Osteoblast (primary cell): ENCODE results near the gene DTL. TPM values are rescaled to one million over a fixed set of nuclear protein-coding genes. Genes with fewer than 3 reads are reported as not detected.
"Not testable (repeated sequence)": the region's sequence is repeated elsewhere in the genome, so short reads cannot be mapped to it uniquely, and the experiment has no call there.

ENCODE experiments used
- DNase-seq: peaks from one replicate; pipeline ENCODE4 v3.0.0; 2011; ENCODE audit warnings: low spot score, mixed read lengths; ENCODE audit not compliant: insufficient read length; ENCODE audit errors: missing footprints
- H2AFZ ChIP-seq: 2 replicates; pipeline ENCODE4 v1.6.0; 2011; ENCODE audit warnings: mild to moderate bottlenecking, low read length
- H3K27ac ChIP-seq: 2 replicates; pipeline ENCODE4 v1.5.1; 2011; ENCODE audit warnings: mild to moderate bottlenecking, low read depth, low read length, moderate library complexity
- H3K27me3 ChIP-seq: 2 replicates; pipeline ENCODE4 v1.6.0; 2012; ENCODE audit warnings: mild to moderate bottlenecking, control low read depth, inconsistent platforms, low read length, moderate library complexity; ENCODE audit not compliant: insufficient read depth
- H3K36me3 ChIP-seq: 2 replicates; pipeline ENCODE4 v1.5.1; 2011; ENCODE audit warnings: mild to moderate bottlenecking, low read length, control low read depth, moderate library complexity; ENCODE audit not compliant: insufficient read depth
- H3K4me1 ChIP-seq: 2 replicates; pipeline ENCODE4 v1.5.1; 2011; ENCODE audit warnings: mild to moderate bottlenecking, low read length, control low read depth, moderate library complexity; ENCODE audit not compliant: insufficient read depth
- H3K4me2 ChIP-seq: 2 replicates; pipeline ENCODE4 v1.6.0; 2011; ENCODE audit warnings: mild to moderate bottlenecking, low read length; ENCODE audit not compliant: insufficient read depth
- H3K4me3 ChIP-seq: fragments of 200-600 bp; sonication (generic); 3 replicates; pipeline ENCODE4 v1.5.1; 2012; ENCODE audit warnings: mild to moderate bottlenecking, low read length, inconsistent platforms; ENCODE audit not compliant: insufficient read depth
- H3K79me2 ChIP-seq: 2 replicates; pipeline ENCODE4 v1.6.0; 2012; ENCODE audit warnings: mild to moderate bottlenecking, low read length, control low read depth, inconsistent platforms; ENCODE audit not compliant: insufficient read depth
- H3K9me3 ChIP-seq: 2 replicates; pipeline ENCODE4 v1.5.1; 2011; ENCODE audit warnings: low read depth, low read length, control low read depth
- H4K20me1 ChIP-seq: 2 replicates; pipeline ENCODE4 v1.6.0; 2012; ENCODE audit warnings: mild to moderate bottlenecking, low read length, control low read depth; ENCODE audit not compliant: insufficient read depth
- CTCF ChIP-seq: IDR thresholded peaks from 2 replicates; pipeline ENCODE4 v1.5.1; 2011; ENCODE audit warnings: mild to moderate bottlenecking, low read depth, low read length, moderate library complexity; ENCODE audit errors: extremely low read depth
- total RNA-seq: library from RNA; depleted of rRNA; stranded (reverse); fragments of >200 nt; gene quantifications from 2 replicates; pipeline ENCODE4 v1.2.3, GENCODE V29; 2012

DTL gene
- total RNA-seq, 1 donor, result 2.9 TPM

- no peak overlapping the region for H3K4me3 ChIP-seq
- H3K4me2 ChIP-seq, result no peak overlapping the region
- DNase-seq, result no peak
- H4K20me1 ChIP-seq, result no peaks in the 10 kb centered on the region
- no peak overlapping the region for H2AFZ ChIP-seq
- H3K27me3 ChIP-seq, result no peaks in the 10 kb centered on the region
- H3K4me1 ChIP-seq, result no peaks in the 10 kb centered on the region
- no peak for TF ChIP-seq CTCF
- H3K36me3 ChIP-seq, result peaks cover 13% of the 10 kb centered on the region
- no peaks in the 10 kb centered on the region for H3K9me3 ChIP-seq
- H3K79me2 ChIP-seq, result peaks cover 44% of the 10 kb centered on the region
- no peak overlapping the region for H3K27ac ChIP-seq
Measured at GRCh38 chr1:212020975-212021374, 14.6 kb upstream of the DTL start.

- TF ChIP-seq CTCF, result no peak
- Histone ChIP-seq H2AFZ (no peak overlapping the region), H3K27me3 (no peaks in the 10 kb centered on the region), H3K27ac (no peak overlapping the region), H3K4me1 (no peaks in the 10 kb centered on the region), H3K4me3 (no peak overlapping the region), H3K9me3 (no peaks in the 10 kb centered on the region), H3K36me3 (peaks cover 7% of the 10 kb centered on the region), H3K79me2 (peaks cover 50% of the 10 kb centered on the region), H3K4me2 (no peak overlapping the region), H4K20me1 (no peaks in the 10 kb centered on the region)
- DNase-seq, result no peak
Measured at GRCh38 chr1:212021563-212021962, 14.0 kb upstream of the DTL start.

DNA sequence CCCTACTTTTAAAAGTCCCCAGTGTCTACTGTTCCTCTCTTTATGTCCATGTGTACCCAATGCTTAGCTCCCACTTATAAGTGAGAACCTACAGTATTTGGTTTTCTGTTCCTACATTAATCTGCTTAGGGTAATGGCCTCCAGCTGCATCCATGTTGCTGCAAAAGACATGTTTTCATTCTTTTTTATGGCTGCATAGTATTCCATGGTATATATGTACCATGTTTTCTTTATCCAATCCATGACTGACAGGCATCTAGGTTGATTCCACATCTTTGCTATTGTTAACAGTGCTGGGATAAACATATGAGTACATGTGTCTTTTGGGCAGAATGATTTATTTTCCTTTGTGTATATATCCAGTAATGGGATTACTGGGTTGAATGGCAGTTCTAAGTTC, 12.6 kb upstream of the DTL start:
- peaks cover 64% of the 10 kb centered on the region for H3K79me2 ChIP-seq
- H3K4me2 ChIP-seq, H3K27me3 ChIP-seq, H4K20me1 ChIP-seq, H3K27ac ChIP-seq, H3K9me3 ChIP-seq, H2AFZ ChIP-seq, DNase-seq, H3K36me3 ChIP-seq, H3K4me1 ChIP-seq, H3K4me3 ChIP-seq: not testable (repeated sequence)

GRCh38 chr1:212024469-212025149, 10.9 kb upstream of the DTL start:
- no peaks in the 10 kb centered on the region for H3K27me3 ChIP-seq
- H3K9me3 ChIP-seq, result no peaks in the 10 kb centered on the region
- H3K79me2 ChIP-seq, result peaks cover 81% of the 10 kb centered on the region
- no peaks in the 10 kb centered on the region for H4K20me1 ChIP-seq
- peaks cover 3% of the 10 kb centered on the region for H3K36me3 ChIP-seq
- no peak for TF ChIP-seq CTCF
- no peak overlapping the region for H2AFZ ChIP-seq
- no peak overlapping the region for H3K27ac ChIP-seq
- no peak for DNase-seq
- no peak overlapping the region for H3K4me3 ChIP-seq
- H3K4me2 ChIP-seq, result no peak overlapping the region
- peaks cover 5% of the 10 kb centered on the region for H3K4me1 ChIP-seq

DNA sequence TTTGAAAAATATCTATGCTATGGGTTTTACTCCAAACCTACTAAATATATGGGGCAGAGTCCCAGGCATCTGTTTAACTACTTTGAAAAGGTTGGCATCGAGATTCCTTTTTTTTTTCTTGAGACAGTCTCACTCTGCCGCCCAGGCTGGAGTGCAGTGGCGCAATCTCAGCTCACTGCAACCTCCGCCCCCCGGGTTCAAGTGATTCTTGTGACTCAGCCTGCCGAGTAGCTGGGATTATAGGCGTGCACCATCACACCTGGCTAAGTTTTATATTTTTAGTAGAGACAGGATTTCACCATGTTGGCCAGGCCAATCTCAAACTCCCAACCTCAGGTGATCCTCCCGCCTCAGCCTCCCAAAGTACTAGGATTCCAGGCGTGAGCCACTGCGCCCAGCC, 7.8 kb upstream of the DTL start:
- H3K27me3 ChIP-seq, H3K4me2 ChIP-seq, H3K4me3 ChIP-seq, H3K36me3 ChIP-seq, H3K27ac ChIP-seq, H4K20me1 ChIP-seq, DNase-seq, H3K9me3 ChIP-seq, H2AFZ ChIP-seq: not testable (repeated sequence)
- Histone ChIP-seq H3K4me1 (peaks cover 31% of the 10 kb centered on the region), H3K79me2 (peaks cover 82% of the 10 kb centered on the region)
